Measurements from ENCODE around the gene AGPS. TPM values are rescaled to one million over a fixed set of nuclear protein-coding genes. Genes with fewer than 3 reads are reported as not detected.

The AGPS gene
- total RNA-seq, 1 experiment from 2014 or later: 49.8 TPM

DNA sequence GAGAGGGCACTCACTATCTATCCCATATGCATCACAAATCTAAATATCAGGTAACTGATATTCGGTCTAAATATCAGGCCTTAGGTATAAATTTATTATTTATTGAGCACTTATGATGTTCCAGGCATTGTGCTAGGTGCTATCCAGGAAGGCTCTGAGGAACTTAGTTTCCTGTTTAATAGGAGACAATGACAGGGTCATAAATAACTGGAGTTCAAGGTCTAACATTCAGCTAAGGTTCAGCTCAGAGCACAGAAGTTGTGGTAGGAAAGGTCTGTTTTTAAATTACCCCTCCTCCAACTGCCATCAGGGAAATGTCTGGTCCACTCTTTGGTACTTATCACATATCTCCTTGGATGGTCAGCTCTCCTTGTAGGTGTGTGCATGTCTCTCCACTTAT is 193.6 kb downstream of the AGPS start:
- DNase-seq (ENCODE audit: low read depth): no peak

DNA sequence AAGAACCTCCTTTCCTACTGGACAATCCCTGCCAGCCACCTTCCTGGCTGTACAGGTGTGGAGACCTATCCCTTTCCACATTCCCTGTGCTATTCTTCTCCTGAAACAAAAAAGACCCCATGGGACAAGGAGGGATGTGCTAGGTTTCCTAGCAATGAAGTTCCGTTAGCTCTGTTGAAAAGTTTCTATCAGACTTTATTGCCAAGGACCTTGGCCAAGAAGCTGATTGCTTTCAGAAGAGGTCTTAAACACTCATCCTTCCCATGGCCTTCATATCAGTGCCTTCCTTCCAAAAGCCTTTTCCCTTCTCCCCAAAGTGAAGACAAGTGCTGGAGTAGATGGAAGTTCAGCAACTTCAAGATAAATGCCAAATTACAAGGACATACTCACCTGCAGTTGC is 194.8 kb downstream of the AGPS start:
- no peak for DNase-seq (ENCODE audit: low read depth)

DNA sequence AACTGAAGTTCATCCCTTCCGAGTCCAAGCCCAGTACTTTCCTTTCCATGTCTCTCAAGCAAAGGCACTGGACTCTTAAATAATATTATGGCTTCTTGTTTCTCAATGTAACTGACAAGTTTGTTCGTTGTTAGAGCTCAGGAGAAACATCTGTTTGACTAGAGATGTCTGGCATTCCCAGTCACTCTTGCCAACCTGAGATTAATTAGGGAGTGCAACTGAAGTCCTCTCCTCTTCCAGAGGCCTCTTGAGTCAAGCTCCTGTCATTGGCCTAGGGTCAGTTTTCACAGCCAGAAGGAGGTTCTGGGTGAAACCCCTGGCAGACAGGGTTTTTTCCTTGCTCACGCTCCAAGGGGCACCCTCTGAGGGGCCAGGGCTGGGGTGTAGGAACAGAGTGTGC is 196.1 kb downstream of the AGPS start:
- DNase-seq (ENCODE audit: low read depth): no peak

DNA sequence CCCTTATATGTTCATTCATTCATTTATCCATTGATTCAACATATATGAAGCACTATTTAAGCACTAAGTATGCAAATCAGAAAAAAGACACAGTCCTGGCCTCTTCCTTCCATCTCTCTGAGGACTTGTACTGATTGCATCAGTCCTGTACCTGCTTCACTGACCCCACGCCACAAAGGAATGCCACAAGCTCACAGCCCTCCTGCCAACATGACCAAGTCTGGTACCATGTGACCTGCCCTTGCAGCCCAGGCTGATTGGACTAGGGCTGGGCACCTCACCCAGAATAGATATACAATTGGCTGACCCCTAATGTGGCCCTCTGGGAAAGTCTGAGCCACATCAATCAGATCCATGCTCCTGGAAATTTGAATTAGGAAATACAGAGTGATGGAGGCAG is 196.6 kb downstream of the AGPS start:
- DNase-seq (ENCODE audit: low read depth): no peak

DNA sequence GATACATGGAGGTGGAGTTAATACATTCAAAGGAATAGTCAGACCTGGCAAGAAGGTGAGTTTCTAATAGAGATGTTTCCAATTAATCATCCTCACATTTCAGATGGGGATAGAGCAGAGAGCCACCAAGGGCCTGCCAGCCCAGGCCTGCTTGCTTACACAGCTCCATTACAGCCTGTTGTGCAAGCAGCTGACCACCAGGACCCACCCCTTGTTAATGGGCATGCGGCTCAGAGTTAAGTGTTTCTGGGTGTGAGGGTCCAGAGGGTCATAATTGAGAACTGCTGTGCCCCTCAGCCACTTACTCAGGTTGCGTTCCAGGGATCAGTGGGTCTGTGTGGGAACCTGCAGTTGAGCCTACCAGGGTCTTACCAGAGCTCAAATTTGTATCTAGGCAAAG is 199.8 kb downstream of the AGPS start:
- no peak for DNase-seq (ENCODE audit: low read depth)

DNA sequence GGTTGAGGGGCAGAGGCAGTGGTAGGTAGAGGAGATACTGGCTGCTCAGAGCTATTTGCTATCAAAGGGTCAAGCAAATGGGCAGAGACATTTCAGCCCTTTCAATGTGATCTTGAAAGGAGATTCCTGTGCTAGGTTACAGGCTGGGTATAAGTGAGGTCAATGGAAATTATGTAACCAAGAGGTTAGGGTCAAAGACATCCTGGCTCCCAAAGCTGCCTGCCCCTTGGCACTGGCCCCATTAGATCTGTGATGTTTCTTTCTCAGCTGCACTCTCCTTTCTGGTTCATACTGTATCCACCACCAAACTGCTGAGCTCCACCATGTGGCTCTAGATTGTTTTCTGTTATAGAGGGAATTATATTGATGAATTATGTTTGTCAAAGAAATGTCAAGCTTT is 200.4 kb downstream of the AGPS start:
- DNase-seq (ENCODE audit: low read depth): no peak

DNA sequence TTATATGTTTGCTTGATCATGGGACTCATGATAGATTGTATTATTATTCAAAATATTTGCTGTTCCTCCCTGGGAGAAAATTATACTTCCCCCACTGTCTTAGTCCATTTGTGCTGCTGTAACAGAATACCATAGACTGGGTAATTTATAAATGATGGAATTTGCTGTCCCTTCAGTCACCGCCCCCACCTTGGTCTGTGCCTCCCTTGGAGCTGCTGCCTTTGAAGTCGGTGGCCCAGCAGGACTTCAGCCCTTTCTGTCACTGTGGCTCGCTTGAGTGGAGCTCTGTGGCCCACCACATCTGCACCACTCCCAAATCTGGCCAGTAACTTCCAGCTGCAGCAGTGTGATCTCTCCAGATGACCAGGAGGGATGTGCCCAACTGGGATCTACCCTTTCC is 200.8 kb downstream of the AGPS start:
- no peak for DNase-seq (ENCODE audit: low read depth)

Other genes with a start within 250 kb of the AGPS start
- gene HNRNPA3, start 180.0 kb upstream of the AGPS start, total RNA-seq (2014; rRNA removed): 42.4 and 67.6 TPM in 2 replicates
- 59.3 and 74.6 TPM in 2 replicates for gene NFE2L2, start 128.0 kb upstream of the AGPS start, total RNA-seq (2014; rRNA removed)